Measurements from ENCODE around the gene SUFU. TPM values are rescaled to one million over a fixed set of nuclear protein-coding genes. Genes with fewer than 3 reads are reported as not detected.

Gene SUFU
- total RNA-seq, 1 experiment from 2014 or later, result 1.8 TPM

GRCh38 chr10:102616066-102616770 lies 112.4 kb downstream of the SUFU start:
- in situ Hi-C loops (cut with HindIII; ENCODE audit: low pct_unique_long_range_greater_than_20kb, low sequenced_read_pairs), result no loop called here
- no peak for DNase-seq (ENCODE audit: low read depth, low spot score)

GRCh38 chr10:102617041-102617440 lies 113.3 kb downstream of the SUFU start:
- in situ Hi-C loops (cut with HindIII; ENCODE audit: low pct_unique_long_range_greater_than_20kb, low sequenced_read_pairs), result no loop called here
- DNase-seq (ENCODE audit: low read depth, low spot score), result no peak

GRCh38 chr10:102617816-102618215 lies 114.0 kb downstream of the SUFU start:
- DNase-seq (ENCODE audit: low read depth, low spot score), result no peak
- in situ Hi-C loops (cut with HindIII; ENCODE audit: low pct_unique_long_range_greater_than_20kb, low sequenced_read_pairs), result no loop called here

GRCh38 chr10:102619281-102619981 lies 115.7 kb downstream of the SUFU start:
- no peak for DNase-seq (ENCODE audit: low read depth, low spot score)
- in situ Hi-C loops (cut with HindIII; ENCODE audit: low pct_unique_long_range_greater_than_20kb, low sequenced_read_pairs), result no loop called here

- in situ Hi-C loops (cut with HindIII; ENCODE audit: low pct_unique_long_range_greater_than_20kb, low sequenced_read_pairs), result no loop called here
- DNase-seq (ENCODE audit: low read depth, low spot score), result no peak
These were observed 116.4 kb downstream of the SUFU start for GRCh38 chr10:102620138-102620590.

GRCh38 chr10:102620591-102621442 lies 117.0 kb downstream of the SUFU start:
- in situ Hi-C loops (cut with HindIII; ENCODE audit: low pct_unique_long_range_greater_than_20kb, low sequenced_read_pairs), result no loop called here
- DNase-seq (ENCODE audit: low read depth, low spot score), result no peak

- no peak for DNase-seq (ENCODE audit: low read depth, low spot score)
- in situ Hi-C loops (cut with HindIII; ENCODE audit: low pct_unique_long_range_greater_than_20kb, low sequenced_read_pairs), result no loop called here
These were observed 117.9 kb downstream of the SUFU start for GRCh38 chr10:102621443-102622325.

GRCh38 chr10:102624094-102624493 lies 120.3 kb downstream of the SUFU start:
- in situ Hi-C loops (cut with HindIII; ENCODE audit: low pct_unique_long_range_greater_than_20kb, low sequenced_read_pairs), result no loop called here
- no peak for DNase-seq (ENCODE audit: low read depth, low spot score)

GRCh38 chr10:102624751-102625645 lies 121.2 kb downstream of the SUFU start:
- no peak for DNase-seq (ENCODE audit: low read depth, low spot score)

GRCh38 chr10:102626026-102626685 lies 122.4 kb downstream of the SUFU start:
- in situ Hi-C loops (cut with HindIII; ENCODE audit: low pct_unique_long_range_greater_than_20kb, low sequenced_read_pairs), result no loop called here
- DNase-seq (ENCODE audit: low read depth, low spot score), result no peak

More at GRCh38 chr10:102624751-102625645, 121.2 kb downstream of the SUFU start:
- in situ Hi-C loops (cut with HindIII; ENCODE audit: low pct_unique_long_range_greater_than_20kb, low sequenced_read_pairs), result no loop called here

- in situ Hi-C loops (cut with HindIII; ENCODE audit: low pct_unique_long_range_greater_than_20kb, low sequenced_read_pairs), result no loop called here
- no peak for DNase-seq (ENCODE audit: low read depth, low spot score)
These were observed 123.5 kb downstream of the SUFU start for GRCh38 chr10:102627291-102627735.

GRCh38 chr10:102627736-102628293 lies 124.0 kb downstream of the SUFU start:
- no peak for DNase-seq (ENCODE audit: low read depth, low spot score)
- in situ Hi-C loops (cut with HindIII; ENCODE audit: low pct_unique_long_range_greater_than_20kb, low sequenced_read_pairs), result no loop called here

GRCh38 chr10:102628451-102628911 lies 124.7 kb downstream of the SUFU start:
- in situ Hi-C loops (cut with HindIII; ENCODE audit: low pct_unique_long_range_greater_than_20kb, low sequenced_read_pairs), result no loop called here
- DNase-seq (ENCODE audit: low read depth, low spot score), result no peak

GRCh38 chr10:102629661-102630614 lies 126.2 kb downstream of the SUFU start:
- DNase-seq (ENCODE audit: low read depth, low spot score), result peak; percentile 17
- in situ Hi-C loops (cut with HindIII; ENCODE audit: low pct_unique_long_range_greater_than_20kb, low sequenced_read_pairs), result no loop called here
